GM19193 (cell line): Measurements from ENCODE around the gene ZCCHC24.

Source experiments
- POLR2A ChIP-seq: IDR thresholded peaks from 4 replicates; pipeline ENCODE4 v1.6.1; 2011; ENCODE audit not compliant: insufficient read depth, insufficient read length; ENCODE audit errors: extremely low read depth

The ZCCHC24 gene

GRCh38 chr10:79407811-79408795, 37.3 kb downstream of the ZCCHC24 start:
- no peak for TF ChIP-seq POLR2A

- no peak for TF ChIP-seq POLR2A
Measured at GRCh38 chr10:79407423-79407796, 38.0 kb downstream of the ZCCHC24 start.

GRCh38 chr10:79406683-79407422, 38.6 kb downstream of the ZCCHC24 start:
- TF ChIP-seq POLR2A: no peak

- no peak for TF ChIP-seq POLR2A
Measured at GRCh38 chr10:79405995-79406515, 39.4 kb downstream of the ZCCHC24 start.

- no peak for TF ChIP-seq POLR2A
Measured at GRCh38 chr10:79405221-79405994, 40.0 kb downstream of the ZCCHC24 start.

- no peak for TF ChIP-seq POLR2A
Measured at GRCh38 chr10:79404690-79405131, 40.7 kb downstream of the ZCCHC24 start.

- no peak for TF ChIP-seq POLR2A
Measured at GRCh38 chr10:79404231-79404609, 41.2 kb downstream of the ZCCHC24 start.

DNA sequence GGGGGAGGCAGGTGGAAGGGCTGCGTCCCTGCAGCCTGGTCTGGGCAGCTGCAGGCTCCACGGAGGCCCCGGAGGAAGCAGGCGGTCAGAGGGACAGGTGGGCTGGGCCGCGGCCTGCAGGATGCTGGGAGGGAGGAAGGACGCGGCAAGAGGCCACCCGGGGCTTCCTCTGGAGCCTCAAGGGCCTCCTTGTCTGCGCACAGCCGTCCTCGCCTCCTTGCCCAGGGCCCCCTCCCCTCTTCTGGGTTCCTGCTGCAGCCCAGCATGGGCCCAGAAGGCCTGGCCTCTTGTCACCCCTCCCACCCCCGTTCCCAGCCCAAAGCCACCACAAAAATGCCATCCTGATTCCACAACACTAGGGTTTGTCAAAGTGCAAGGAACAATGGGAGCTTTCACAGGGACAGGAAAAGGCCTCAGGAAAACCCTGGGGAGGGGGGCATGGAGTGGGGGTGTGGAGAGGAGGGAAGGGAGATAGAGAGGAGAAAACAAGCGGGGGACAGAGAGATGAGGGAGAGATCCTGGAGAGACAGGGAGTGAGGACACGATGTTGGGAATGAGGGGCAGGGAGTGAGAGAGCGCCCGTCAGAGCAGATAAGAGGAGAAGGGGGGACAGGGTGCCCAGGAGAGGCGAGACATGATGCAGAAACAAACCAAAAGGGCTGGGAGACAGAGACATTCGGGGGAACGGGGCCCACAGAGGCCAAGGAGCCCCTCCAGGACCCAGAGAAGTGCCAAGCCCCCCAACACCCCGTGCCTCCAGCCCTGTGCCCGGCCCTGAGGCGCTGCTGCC, 41.8 kb downstream of the ZCCHC24 start:
- TF ChIP-seq POLR2A: no peak

DNA sequence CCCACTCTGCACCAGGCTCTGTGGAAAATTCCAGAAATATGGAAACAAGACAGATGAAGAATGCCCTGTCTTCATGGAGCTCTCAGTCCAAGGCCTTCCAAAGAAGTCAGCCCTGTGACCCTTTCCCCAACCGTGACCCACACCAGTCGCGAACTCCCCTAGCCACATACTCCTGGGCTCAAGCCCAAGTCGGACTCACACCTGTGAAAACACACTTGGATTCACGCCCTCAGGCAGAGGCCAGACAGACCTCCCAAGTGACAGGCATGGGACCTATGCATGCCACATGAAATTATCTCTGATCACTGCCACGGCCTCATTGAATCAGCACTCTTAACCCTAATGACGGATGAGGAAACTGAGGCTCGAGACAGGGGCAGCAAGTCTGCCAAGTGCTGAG, 42.5 kb downstream of the ZCCHC24 start:
- TF ChIP-seq POLR2A: no peak

DNA sequence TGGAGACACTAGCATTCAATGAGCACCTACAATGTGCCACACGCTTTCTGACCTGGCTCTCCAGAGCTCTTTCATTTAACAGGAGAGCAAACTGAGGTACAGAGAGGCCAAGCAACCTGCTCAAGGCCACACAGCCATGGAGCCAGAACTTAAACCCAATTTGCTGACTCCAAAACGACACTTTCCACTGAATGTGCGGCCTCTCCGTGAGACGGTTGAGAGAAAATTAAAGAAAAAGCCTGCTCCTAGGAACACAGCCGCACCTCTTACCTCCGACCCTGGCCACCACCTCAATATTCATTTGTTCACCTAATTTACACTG, 42.8 kb downstream of the ZCCHC24 start:
- no peak for TF ChIP-seq POLR2A

- TF ChIP-seq POLR2A: no peak
Measured at GRCh38 chr10:79401015-79401921, 44.2 kb downstream of the ZCCHC24 start.

DNA sequence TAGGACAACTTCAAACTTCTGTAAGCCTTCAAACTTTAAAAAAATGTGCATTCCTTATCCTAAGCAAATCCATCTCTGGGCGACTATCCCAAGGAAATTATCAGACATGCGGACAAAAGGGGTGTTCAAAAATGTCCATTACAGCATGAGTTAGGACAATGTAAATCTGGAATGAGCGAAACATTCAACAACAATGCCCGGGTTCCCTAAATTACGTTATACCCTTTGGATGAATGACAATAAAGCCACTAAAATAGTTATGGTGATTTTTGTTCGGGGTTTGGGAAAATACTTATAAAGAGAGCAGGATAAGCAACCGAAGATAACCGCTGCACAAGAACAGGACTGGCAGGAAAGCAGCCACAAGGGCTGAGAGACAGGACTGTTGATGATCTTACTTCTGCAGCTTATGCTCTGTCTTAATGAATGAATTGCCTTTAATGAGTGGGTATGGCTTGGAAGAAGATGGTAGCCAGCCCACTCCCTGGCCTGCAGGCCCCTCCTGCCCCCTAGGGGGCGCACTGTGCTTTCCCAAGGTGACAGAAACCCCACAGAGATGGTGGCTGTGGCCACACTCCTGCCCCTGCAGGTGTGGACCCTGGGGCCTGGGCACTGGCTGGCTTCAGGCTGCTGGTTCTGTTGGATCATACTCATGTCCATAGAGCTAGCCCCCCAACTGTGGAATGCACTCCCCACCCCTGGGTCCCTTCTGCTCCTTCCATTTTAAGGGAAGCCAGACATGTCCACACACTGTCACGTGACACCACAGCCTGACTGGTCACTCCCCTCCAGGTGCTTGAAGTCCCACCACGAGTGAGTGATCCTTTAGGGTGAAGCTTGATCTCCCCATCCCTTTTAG, 45.0 kb downstream of the ZCCHC24 start:
- TF ChIP-seq POLR2A: no peak
